ENCODE results near the gene LYSMD3.

Gene LYSMD3

GRCh38 chr5:90479611-90480385 lies 49.6 kb downstream of the LYSMD3 start:
- no peak for ATAC-seq

- no peak for ATAC-seq
Measured at GRCh38 chr5:90477621-90478215, 51.7 kb downstream of the LYSMD3 start.

GRCh38 chr5:90477073-90477472 lies 52.3 kb downstream of the LYSMD3 start:
- ATAC-seq = no peak

- no peak for ATAC-seq
Measured at GRCh38 chr5:90476391-90476790, 53.0 kb downstream of the LYSMD3 start.

GRCh38 chr5:90475436-90475980 lies 53.9 kb downstream of the LYSMD3 start:
- ATAC-seq = no peak

- peak; percentile 87 to 88 for ATAC-seq
Measured at GRCh38 chr5:90474235-90475107, 54.9 kb downstream of the LYSMD3 start, which contains the start of the genes MBLAC2 and POLR3G. Gene MBLAC2 (minus strand): TSS chr5:90474771. CDS start chr5:90474292, 479 bp downstream. Gene POLR3G (plus strand): TSS chr5:90474864. CDS start chr5:90485568, 10,704 bp downstream.

- ATAC-seq = peak in 1 of 2 donors; percentile 1
Measured at GRCh38 chr5:90473396-90474234, 55.8 kb downstream of the LYSMD3 start.

GRCh38 chr5:90472783-90473395 lies 56.5 kb downstream of the LYSMD3 start:
- ATAC-seq = no peak

Data from activated CD4-positive, CD25-positive, alpha-beta regulatory T cell treated with anti-CD3 and anti-CD28 coated beads, Interleukin-2, amount 50 U/mL, for 24 hours (primary cell).